NCI-H1436 treated with DMSO at 0.1 percent for 48 hours (cell line): ENCODE data around the gene OR2F1.

Source experiments
- DNase-seq: peaks from one replicate; lab custom pipeline; 2025; lab: John Stamatoyannopoulos, UW

The OR2F1 gene, protein sequence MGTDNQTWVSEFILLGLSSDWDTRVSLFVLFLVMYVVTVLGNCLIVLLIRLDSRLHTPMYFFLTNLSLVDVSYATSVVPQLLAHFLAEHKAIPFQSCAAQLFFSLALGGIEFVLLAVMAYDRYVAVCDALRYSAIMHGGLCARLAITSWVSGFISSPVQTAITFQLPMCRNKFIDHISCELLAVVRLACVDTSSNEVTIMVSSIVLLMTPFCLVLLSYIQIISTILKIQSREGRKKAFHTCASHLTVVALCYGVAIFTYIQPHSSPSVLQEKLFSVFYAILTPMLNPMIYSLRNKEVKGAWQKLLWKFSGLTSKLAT

DNA sequence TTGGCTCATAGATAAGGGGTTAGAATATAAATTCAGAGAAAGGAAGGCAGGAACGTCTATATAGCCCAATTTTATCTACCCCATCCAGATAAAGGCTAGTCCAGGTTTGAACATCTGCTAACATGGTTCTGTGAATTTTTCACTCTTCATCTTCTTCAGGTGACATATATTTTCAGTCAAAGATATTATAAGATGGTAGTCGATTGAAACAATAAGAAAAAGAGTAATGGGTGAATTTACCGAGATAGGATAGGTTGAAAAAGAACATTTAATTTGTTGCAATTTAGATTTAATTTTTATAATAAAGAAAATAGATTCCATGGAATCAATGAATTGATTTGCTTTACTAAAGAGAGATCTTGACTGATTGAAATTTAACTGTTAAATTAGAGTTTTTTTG is at the start of gene OR2F1:
Gene OR2F1 (plus strand): TSS at position 301 of the 400 bp plus-strand sequence. CDS start 5,127 bp downstream, outside the sequence.
- no peak for DNase-seq

DNA sequence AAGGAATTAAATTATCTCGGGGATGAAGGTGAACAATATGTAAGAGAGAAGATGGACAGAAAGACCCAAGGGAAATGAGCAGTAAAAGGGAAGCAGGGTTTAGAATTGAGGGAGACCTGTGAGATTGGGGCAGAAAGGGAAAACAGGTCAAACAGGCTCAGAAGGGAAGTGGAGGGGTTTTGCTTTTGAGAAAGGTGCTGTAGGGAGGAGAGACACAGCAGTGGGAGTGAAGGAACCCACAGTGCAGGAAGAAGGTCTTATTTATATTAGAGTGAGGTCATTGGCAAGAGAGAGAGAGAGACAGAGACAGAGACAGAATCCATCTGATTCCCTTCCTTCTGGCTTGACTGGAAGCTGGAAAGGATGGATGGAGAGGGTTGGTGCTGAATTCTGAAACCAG is 49.1 kb upstream of the OR2F1 start:
- no peak for DNase-seq

DNA sequence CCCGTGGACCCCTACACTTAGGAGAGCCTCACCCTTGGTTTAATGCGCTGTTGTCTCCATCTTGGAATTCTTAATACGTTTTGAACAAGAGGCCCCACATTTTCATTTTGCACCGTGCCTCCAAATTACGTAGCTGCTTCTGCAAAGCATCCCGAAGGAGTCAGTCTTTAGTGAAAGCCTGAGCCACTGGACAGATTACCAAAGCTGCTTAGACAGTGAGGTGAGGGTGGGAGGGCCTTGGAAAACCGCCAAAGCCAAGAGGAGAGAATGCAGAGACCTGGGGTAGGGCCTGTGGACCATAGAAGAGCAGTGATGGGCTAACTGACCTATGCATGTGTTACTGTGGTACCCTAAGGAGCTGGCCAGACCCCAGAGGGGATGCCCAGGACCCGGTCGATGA is 48.5 kb upstream of the OR2F1 start:
- no peak for DNase-seq

DNA sequence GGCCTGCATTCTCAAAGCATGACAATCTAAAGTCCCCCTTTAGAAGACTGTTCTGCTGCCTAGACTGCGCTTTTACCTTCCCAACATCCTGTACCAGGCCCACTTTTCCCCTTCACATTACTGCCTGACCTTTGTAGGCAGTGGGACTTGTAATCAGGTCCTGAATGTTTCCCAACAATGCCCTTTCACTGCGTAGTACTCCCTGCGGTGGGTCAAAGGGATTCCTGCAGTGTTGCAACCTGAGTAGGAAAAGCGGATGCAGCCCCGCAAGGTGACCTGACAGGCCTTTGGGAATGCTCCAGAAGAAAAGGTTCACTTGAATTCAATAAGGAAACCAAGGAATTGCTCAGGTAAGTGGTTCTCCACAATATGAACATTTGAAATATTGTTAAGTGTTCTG is 47.7 kb upstream of the OR2F1 start:
- DNase-seq = no peak

DNA sequence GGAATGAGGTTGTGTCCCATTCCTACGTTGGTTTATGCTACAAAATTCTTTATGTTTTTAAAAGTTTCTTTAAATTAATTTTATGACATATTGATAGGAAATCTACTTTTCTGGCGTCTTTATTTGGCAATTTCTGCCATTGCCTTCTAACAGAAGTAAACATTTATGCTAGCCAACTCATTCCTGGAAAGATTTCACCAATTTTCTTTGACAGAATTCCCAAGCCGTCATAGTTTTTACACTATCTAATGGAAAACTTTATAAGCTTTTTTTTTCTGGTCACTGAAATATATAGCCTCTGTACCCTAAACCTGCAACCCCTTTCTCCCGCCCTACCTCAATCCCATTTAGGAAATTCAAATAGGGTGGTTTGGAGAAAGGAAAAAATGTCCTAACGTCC is 46.5 kb upstream of the OR2F1 start:
- DNase-seq = no peak

DNA sequence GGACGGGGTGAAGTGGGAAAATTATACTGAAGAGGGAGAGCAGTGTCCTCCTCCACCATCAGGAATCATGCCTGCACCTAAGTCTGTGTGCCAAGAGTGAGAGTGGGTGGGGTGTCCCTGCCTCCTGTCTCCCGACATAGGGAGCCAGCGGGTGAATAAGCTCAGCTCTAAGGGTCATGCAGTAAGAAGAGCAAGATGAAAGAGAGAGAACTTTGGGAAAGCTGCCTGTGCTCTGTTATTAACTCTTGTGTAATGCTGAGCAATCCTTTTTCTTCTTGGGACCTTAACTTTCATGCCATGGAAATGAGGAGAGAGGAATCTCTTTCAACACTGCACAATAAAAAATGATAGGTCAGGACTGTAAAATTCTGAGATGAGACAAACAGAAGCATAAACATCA is 44.8 kb upstream of the OR2F1 start:
- no peak for DNase-seq

DNA sequence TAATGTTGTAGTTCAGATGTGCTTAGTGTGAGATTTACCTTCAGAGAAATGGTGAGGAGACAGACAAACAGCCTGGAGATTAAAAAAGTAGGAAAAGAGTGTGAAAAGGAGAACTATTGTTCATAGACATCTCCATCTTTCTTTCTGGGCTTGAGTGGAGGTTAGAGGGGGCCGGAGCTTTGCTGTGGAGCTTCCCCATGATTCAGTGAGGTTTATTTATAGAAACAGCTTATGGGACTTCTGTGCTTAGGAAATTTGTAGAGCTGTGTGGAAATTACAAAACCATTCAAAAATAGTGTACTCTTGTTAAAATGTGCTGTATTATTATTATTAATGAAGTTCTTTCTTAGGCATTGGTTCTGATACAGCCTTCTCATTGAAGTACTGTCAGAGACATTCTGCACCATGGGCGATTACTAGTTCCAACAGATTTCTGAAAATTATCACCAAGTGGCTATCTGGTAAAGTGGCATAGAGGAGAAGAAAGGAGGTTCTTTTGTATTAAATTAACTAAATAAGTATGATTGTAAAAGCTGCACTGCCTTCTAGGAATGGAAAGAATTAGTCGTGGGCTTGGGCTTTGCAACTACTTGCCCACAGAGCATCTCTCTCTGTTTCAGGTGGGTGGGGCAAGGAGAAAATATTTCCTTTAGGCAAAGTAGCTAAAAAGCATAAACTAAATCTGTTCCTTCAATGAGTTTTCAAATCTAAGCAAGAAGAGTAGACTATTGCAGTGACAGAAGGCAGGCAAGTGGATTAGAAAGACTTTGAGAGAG is 44.0 kb upstream of the OR2F1 start:
- no peak for DNase-seq

DNA sequence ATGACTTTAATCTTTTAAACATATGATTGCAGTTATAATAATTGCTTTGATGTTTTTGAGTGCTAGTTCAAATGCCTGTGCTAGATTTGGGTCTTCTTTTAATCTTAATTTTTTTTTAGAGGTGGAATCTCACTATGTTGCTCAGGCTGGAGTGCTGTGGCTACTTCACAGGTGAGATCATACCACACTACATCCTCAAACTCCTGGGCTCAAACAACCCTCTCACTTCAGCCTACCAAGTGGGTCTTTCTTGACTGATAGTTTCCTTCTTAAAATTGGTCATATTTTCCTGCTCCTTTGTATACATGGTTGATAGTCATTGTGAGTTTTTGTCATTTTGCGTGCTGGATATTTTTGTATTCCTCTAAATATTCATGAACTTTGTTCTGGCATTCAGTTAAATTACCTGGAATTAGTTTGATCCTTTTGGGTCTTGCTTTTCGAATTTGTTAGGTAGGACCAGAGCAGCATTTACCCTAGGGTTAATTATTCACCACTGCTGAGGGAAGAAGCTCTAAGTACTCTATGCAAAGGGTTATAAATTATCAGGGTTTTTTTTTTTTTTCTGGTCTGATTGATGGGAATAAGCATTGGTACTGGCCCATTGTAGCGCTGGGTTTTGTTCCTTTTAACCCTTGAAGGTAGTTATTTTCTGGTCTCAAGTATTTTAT is 40.6 kb upstream of the OR2F1 start:
- DNase-seq = no peak

DNA sequence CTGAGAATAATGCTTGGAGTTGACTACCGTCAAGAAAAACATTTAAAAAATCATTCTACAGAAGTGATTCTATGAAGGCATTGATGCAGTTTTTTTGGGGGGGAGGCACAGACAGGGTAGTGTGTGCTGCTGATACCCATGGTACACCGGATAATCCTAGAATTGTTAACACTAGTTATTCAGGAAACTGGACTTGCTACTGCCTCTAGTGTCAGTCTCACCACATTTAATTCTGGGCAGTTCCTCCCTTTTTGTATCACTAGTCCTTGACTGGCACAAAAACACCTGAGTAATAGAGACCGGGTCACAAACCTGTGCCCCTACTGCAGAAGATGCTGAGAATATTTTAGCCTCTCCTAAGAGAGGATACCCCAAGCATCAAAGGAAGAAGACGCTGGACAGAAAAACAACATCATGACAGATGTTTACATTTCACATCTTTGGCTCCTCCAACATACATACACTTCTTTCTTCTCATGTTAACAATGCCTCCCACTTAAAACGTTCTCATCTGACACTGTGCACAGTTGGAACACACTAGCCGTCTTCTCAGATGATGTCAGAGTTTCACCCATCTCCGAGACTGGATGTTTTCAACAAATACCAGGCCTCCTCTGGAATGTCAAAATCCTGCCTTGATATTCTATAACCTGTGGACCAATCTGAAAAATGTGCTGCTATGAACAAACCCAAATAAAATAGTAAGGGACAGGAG is 39.5 kb upstream of the OR2F1 start:
- no peak for DNase-seq

DNA sequence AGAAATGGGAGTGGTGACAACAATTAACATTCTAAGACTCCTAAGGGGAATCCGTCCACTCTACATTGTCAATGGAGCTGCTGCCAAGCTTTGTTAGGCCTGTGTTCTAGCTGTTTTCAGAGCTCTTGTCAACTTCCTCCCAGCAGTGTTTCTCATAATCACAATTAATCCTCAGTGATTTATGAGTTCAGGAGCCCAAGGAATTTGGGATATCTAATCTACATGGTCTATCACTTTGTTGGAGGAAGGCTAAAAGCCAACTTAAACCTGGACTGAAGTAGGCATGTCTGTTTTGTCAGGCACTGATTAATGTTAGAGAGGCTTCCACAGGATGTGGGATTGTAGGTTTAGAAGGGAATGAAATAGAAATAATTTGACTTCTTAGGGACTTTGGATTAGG is 29.8 kb upstream of the OR2F1 start:
- DNase-seq = no peak

DNA sequence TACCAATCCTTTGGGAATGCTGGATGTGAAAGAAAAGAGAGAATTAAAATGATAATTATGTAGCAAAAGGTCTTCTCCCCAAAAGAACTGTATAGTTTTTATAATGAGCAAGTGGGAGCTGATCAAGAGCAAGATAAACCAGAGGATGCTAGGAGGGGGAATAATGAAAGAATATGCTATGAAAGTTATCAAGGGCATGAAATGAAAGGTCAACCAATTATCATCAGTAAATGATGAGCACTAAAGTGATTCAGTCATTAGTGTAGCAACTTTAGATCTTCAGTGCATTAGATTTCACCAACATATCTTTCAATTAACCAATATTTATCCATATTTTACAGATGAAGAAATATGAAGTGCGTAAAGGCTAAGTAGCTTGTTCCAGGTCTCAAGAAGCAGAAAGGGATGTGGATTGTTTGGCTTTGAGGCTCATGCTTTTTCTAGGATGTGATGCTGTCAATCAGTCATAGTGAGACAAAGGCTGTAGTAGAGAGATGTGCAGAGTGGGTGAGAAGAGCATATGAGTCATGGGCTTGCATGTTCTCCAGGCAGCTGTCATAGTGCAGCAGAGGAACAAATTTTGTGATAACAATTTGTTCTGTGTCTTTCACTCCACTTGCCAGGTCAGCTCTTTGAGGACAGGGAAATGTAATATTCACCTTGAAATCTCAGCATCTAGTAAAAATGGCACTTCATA is 25.3 kb upstream of the OR2F1 start:
- DNase-seq = no peak

DNA sequence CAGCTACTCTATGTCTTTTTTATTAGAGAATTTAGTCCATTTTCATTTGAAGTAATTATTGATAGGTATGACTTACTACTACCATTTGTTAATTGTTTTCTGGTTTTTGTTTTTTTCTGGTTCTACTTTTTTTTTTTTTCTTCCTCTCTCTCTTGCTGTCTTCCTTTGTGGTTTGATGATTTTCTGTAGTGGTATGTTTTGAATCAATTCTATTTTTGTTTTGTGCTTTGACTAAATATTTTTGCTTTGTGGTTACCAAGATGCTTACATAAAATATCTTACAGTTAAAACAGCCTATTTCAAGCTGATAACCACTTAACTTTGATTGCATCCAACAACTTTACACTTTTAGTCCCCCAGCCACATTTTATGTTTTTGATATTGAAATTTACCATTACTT is 22.9 kb upstream of the OR2F1 start:
- no peak for DNase-seq

DNA sequence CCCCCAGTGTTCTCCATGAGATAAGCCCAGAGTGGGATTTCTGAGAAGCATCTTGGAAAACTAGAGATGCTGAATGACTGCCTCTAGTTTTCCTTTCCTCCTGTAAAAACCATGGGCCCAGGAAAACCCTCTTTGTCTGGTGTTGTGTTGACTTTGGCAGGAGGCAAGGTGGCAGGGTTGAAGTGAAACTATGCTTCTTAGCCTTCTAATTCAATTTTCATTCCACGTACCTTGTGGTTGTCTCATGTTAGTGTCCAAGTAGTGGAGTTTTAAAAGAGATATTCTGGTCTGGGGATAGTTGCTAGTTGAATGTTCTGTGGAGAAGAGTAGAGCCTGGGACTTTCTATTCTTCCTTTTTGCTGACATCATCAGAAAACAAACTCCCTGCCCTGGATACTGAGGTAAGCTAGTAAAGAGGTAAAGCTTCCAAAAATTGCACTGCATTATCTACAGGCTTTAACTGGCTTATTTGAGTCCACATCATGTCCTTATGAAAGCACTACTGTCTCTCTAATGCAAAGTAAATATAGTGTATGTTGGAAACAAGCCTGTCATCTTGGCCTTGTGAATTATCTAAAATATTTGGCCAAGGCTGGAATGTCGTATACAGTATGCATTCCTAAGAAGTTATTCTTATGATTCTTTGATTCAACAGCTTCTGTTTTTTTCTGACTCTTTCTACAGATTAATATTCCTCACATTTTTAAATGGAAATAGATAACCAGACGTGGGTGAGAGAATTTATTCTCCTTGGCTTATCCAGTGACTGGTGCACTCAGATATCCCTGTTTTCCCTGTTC is 19.9 kb upstream of the OR2F1 start, which contains the start of gene OR2F2:
Gene OR2F2 (plus strand): TSS at position 708 of the 800 bp plus-strand sequence. CDS start 0 bp downstream, at position 708.
- no peak for DNase-seq

DNA sequence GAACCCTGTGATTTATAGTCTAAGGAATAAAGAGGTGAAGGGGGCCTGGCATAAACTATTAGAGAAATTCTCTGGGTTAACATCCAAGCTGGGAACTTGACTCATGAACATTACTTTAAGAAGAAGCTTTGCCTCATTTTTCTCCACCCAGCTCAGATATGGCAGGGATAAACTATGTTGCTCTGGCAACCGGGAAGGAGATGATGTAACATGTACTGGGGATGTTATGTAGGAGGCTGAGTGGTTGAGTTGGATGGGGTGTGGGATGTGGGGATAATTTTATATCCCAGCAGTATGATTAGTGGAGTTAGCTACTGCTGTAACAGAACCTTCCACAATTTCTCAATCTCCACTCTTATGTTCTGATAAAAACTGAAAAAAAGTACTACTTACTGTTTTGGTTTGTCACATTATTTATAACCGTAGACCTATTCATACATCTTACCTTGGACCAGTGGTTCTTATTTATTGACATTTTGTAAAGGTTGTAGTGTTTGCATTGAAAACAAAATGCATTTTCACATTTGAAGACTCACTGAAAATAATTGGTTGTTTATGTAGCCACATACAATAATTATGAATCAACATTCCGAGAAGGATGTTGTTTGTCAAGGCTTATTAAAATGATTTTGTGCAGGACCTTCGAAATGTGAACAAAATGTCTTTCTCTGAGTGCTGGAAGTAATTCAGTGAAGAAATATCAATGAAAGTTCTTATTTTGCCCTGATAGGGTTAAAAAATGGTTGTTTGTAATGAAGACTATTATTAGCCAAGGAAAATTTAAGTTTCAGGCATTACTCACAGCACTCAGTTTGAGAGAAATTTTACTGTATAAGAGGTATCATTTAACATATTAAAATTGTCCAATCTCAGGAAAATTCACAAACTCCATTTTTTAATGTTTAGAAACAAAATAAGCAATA is 18.3 kb upstream of the OR2F1 start:
- no peak for DNase-seq

DNA sequence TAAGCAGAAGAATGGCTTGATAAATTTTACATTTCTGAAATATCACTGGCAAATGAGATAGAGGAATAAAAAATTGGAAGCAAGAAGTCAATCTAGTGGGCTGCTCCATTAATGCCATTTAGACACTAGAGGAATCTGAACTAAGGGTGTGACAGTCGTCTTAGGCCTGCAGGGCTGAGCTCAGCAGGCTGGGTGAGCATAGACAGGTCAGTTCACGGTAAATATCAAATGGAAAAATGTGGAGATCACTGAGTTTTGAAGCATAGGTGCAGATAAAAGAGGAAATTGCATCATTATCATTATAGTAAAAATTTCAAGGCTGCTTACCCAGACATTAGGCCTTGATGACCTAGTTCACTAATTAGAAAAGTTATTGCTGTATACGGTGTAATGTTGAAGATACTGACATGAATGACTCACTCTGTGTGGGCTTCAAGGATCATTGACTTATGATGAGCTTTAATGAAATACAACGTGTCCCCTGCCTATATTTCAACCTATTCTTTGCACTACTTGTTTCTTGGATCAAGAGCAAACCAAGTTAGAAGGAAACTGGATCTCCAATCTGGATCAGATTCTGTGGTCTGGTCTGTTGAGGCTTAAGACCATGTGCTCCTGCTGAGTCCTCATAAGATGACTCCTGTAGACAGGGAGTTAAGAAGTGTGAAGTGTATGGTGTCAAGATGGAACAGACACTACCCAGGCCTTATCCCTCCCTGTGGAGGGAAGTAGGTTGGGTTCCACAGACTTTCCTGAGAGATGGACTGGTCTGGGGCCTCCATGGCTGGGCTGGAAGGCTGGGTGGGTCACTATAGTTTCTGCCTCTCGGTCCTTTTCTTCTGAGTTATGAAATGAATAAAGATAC is 16.0 kb upstream of the OR2F1 start:
- DNase-seq = no peak

DNA sequence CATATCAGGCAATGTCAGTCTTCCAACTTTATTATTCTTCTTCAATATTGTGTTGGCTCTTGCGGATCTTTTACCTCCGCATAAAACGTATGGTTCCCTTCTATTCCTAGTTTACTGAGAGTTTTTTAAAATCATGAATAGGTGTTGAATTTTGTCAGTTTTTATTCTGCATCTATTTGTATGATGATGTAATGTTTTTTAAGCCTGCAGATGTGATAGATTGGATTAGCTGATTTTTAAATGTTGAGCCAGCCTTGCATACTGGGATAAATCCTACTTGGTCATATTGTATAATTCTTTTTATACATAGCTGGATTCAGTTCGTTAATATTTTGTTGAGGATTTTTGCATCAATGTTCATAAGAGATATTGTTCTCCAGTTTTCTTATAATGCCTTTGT is 9.2 kb upstream of the OR2F1 start:
- DNase-seq = no peak

DNA sequence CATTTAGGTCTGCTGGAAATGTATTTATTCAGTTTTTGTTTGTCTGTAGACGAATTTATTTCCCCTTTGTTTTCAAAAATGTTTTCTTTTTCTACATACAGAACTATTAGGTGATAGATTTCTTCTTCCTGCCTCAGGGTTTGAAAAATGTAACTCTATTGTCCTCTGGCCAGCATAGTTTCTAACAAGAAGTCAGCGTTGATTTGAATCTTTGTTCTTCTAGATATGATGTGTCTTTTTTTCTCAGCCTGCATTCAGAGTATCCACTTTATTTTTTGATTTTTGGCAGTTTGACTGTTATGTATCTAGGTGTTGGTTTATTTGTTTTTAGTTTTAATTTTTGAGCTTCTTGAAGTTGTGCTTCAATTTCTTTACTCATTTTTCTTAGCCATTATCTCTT is 7.5 kb upstream of the OR2F1 start:
- no peak for DNase-seq

DNA sequence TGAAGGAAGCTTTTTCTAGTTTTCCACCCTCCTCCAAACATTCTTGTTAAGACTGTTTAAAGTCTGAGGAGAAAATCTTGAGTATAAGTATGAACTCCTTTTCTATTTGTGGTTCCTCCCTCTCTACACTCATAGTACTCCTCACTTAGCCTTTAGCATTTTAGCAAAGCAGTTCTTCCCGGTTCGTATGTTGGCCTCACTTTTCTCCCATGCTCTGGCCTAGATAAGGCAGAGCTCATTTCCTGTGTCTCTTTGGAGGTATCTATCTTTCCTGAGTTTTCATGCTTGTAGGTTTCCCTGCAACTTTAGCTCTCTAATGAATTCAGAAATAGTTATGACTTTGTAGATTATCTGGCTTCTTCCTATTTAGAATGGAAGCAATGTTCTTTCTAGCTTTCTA is 5.9 kb upstream of the OR2F1 start:
- no peak for DNase-seq

DNA sequence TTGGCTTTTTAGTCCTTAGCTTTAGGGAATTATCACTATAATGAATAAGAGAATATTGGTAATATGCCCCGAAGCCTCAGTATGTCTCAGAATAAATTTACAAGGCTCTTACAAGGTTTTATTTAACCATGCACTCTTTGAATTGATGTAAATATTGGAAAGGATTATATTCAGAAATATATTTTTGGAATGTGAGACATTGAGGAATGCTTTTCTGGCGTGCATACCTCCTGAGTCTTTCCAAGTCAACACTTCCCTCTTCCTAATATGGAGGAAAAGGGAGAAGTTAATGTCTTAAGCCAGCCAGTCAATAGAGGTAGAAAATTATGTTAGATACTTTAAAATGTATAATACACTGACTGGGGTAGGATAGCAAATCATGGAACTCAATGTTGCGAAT is 1.2 kb upstream of the OR2F1 start:
- DNase-seq = no peak
